PC-3 (cell line): Measurements from ENCODE around the gene EVL. TPM values are rescaled to one million over a fixed set of nuclear protein-coding genes. Genes with fewer than 3 reads are reported as not detected.

ENCODE experiments used
- ATAC-seq: fragments of 200-7000 bp; cut with Tn5 transposase; 2 replicates; pipeline ENCODE4 v1.9.1; 2020; ENCODE audit warnings: mild to moderate bottlenecking, moderate library complexity
- BruUV-seq: library from RNA; stranded (reverse); fragments of 400-500 nt; replicated peaks from 2 replicates; lab custom pipeline; 2021; lab: Mats Ljungman, UMichigan
- CTCF ChIA-PET: fragments of 300-600 bp; sonication (Branson Sonifier 250); formaldehyde crosslinking; loops from one replicate; lab custom pipeline; 2022; ENCODE audit warnings: antibody characterized with exemption; lab: Charles Lee
- POLR2A ChIA-PET: fragments of 300-600 bp; sonication (Branson Sonifier 250); formaldehyde crosslinking; loops from one replicate; lab custom pipeline; 2022; ENCODE audit warnings: antibody characterized with exemption; ENCODE audit not compliant: unreplicated experiment; lab: Charles Lee
- DNase-seq: peaks from one replicate; pipeline ENCODE4 v3.0.0-alpha.2; 2015
- H2AFZ ChIP-seq: fragments of 300-600 bp; sonication (generic); 2 replicates; pipeline ENCODE4 v1.6.0; 2016; ENCODE audit warnings: antibody characterized with exemption, low read length
- H3F3A ChIP-seq: fragments of 300-600 bp; sonication (generic); one replicate; pipeline ENCODE4 v1.6.0; 2017; ENCODE audit warnings: antibody characterized with exemption, low read length, control low read depth, mild to moderate bottlenecking; ENCODE audit not compliant: unreplicated experiment
- H3K27ac ChIP-seq: fragments of 300-600 bp; sonication (generic); 2 replicates; pipeline ENCODE4 v1.5.1; 2016; ENCODE audit warnings: mild to moderate bottlenecking, low read length
- H3K27me3 ChIP-seq: fragments of 300-600 bp; sonication (generic); 2 replicates; pipeline ENCODE4 v1.6.1; 2016; ENCODE audit warnings: low read length, mixed read lengths
- H3K36me3 ChIP-seq: fragments of 300-600 bp; sonication (generic); 2 replicates; pipeline ENCODE4 v1.6.1; 2016; ENCODE audit warnings: low read depth, mixed run types, low read length, mixed read lengths
- H3K4me1 ChIP-seq: fragments of 300-600 bp; sonication (generic); 2 replicates; pipeline ENCODE4 v1.5.1; 2016; ENCODE audit warnings: low read length; ENCODE audit not compliant: insufficient read depth
- H3K4me2 ChIP-seq: fragments of 300-600 bp; sonication (generic); 2 replicates; pipeline ENCODE4 v1.6.0; 2016; ENCODE audit warnings: low read length
- H3K4me3 ChIP-seq: fragments of 300-600 bp; sonication (generic); 2 replicates; pipeline ENCODE4 v1.5.1; 2016; ENCODE audit warnings: mild to moderate bottlenecking, low read length, mixed read lengths
- H3K79me2 ChIP-seq: fragments of 300-600 bp; sonication (generic); 2 replicates; pipeline ENCODE4 v1.6.1; 2017; ENCODE audit warnings: low read length, mixed read lengths
- H3K9ac ChIP-seq: fragments of 300-600 bp; sonication (generic); 2 replicates; pipeline ENCODE4 v1.6.0; 2016; ENCODE audit warnings: mild to moderate bottlenecking, low read length
- H3K9me2 ChIP-seq: fragments of 300-600 bp; sonication (generic); replicated peaks from 2 replicates; pipeline ENCODE4 v1.6.1; 2016; ENCODE audit warnings: mixed run types, low read length, mixed read lengths
- H3K9me3 ChIP-seq: fragments of 300-600 bp; sonication (generic); 2 replicates; pipeline ENCODE4 v1.6.1; 2016; ENCODE audit warnings: low read length, mixed read lengths
- H4K20me1 ChIP-seq: fragments of 300-600 bp; sonication (generic); 2 replicates; pipeline ENCODE4 v1.6.1; 2016; ENCODE audit warnings: low read length, mixed read lengths
- CTCF ChIP-seq: fragments of 300-600 bp; sonication (generic); conservative IDR thresholded peaks from 2 replicates; pipeline ENCODE4 v1.5.1; 2017; ENCODE audit warnings: antibody characterized with exemption, low read depth, mild to moderate bottlenecking, low read length
- EZH2 ChIP-seq: fragments of 300-600 bp; sonication (generic); IDR thresholded peaks from one replicate; pipeline ENCODE4 v1.6.1; 2017; ENCODE audit warnings: antibody characterized with exemption, mild to moderate bottlenecking, low read length; ENCODE audit not compliant: unreplicated experiment
- EZH2phosphoT487 ChIP-seq: fragments of 300-600 bp; sonication (generic); IDR thresholded peaks from 2 replicates; pipeline ENCODE4 v1.6.1; 2018; ENCODE audit warnings: mild to moderate bottlenecking, antibody characterized with exemption, low read length, borderline replicate concordance
- intact Hi-C: fragments of 100-400 bp; cut with micrococcal nuclease; formaldehyde crosslinking; loops from 2 replicates; pipeline ENCODE4 v1.9.0; 2023
- total RNA-seq: library from RNA; depleted of rRNA; stranded (reverse); fragments of >200 nt; gene quantifications from 2 replicates; pipeline ENCODE4 v1.2.3, GENCODE V29; 2014

Gene EVL
- total RNA-seq, 1 experiment from 2014 or later, result 26.5 TPM

- DNase-seq, result no peak
- no peaks in the 10 kb centered on the region for H3K9me2 ChIP-seq
- no peak overlapping the region for H3K27ac ChIP-seq
- H3K36me3 ChIP-seq, result no peaks in the 10 kb centered on the region
- H3K4me3 ChIP-seq, result no peak overlapping the region
- ChIA-PET CTCF (no interaction called here), POLR2A (no interaction called here)
- no peak overlapping the region for H3K4me2 ChIP-seq
- no peaks in the 10 kb centered on the region for H4K20me1 ChIP-seq
- no peak overlapping the region for H3K9ac ChIP-seq
- H3K79me2 ChIP-seq, result no peaks in the 10 kb centered on the region
- H2AFZ ChIP-seq, result no peak overlapping the region
- intact Hi-C loops, result no loop called here
- TF ChIP-seq EZH2phosphoT487 (no peak), EZH2 (no peak), CTCF (no peak)
- no peaks in the 10 kb centered on the region for H3K4me1 ChIP-seq
- BruUV-seq, result no TSS peak
- no peak for ATAC-seq
- no peaks in the 10 kb centered on the region for H3F3A ChIP-seq
- H3K27me3 ChIP-seq, result no peaks in the 10 kb centered on the region
- H3K9me3 ChIP-seq, result no peaks in the 10 kb centered on the region
Observed at GRCh38 chr14:100165831-100166440, 100.7 kb downstream of the EVL start.

- no peak for ATAC-seq
- POLR2A ChIA-PET, result no interaction called here
Observed at GRCh38 chr14:100168506-100168905, 103.3 kb downstream of the EVL start.

More at GRCh38 chr14:100168506-100168905, 103.3 kb downstream of the EVL start:
- Histone ChIP-seq H3K36me3 (no peaks in the 10 kb centered on the region), H3K9me3 (no peaks in the 10 kb centered on the region), H3K9ac (no peak overlapping the region), H4K20me1 (no peaks in the 10 kb centered on the region), H3K4me2 (no peak overlapping the region), H3K27ac (no peak overlapping the region), H3K9me2 (no peaks in the 10 kb centered on the region), H3K27me3 (no peaks in the 10 kb centered on the region), H3K4me1 (no peaks in the 10 kb centered on the region), H3F3A (no peaks in the 10 kb centered on the region), H3K79me2 (no peaks in the 10 kb centered on the region), H3K4me3 (no peak overlapping the region), H2AFZ (no peak overlapping the region)
- no peak for DNase-seq
- TF ChIP-seq EZH2phosphoT487, result no peak
- TF ChIP-seq CTCF, result no peak
- BruUV-seq, result no TSS peak
- intact Hi-C loops, result no loop called here
- CTCF ChIA-PET, result no interaction called here
